Glomerular visceral epithelial cell (primary cell): ENCODE data around the gene HOXC10.
A peak's percentile ranks its signal among the peaks of the same experiment; 100 is the strongest.

Experiments
- DNase-seq: peaks from one replicate; pipeline ENCODE4 v3.0.0-alpha.2; 2016; ENCODE audit errors: extremely low spot score

Gene HOXC10

DNA sequence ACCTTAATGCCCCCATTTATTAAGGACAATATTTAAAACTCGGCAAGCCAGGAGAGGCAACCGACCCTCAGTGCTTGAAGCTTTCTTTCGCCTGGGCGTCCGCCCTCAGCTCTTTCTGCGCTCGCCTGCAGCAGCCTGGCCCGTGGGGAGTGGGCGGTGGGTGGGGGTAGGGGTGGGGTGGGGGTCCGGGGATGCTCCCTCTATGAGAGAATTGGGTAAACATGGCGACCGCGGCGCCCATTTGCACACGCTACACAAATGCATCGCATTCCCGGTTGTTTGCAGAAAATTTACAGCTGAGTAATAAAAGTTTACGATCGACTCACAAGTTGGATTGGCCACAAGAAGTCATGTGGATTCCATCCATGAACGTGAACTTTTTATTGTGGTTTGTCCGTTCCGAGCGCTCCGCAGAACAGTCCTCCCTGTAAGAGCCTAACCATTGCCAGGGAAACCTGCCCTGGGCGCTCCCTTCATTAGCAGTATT, 31.6 kb downstream of the HOXC10 start:
- peak; percentile 80 for DNase-seq

DNA sequence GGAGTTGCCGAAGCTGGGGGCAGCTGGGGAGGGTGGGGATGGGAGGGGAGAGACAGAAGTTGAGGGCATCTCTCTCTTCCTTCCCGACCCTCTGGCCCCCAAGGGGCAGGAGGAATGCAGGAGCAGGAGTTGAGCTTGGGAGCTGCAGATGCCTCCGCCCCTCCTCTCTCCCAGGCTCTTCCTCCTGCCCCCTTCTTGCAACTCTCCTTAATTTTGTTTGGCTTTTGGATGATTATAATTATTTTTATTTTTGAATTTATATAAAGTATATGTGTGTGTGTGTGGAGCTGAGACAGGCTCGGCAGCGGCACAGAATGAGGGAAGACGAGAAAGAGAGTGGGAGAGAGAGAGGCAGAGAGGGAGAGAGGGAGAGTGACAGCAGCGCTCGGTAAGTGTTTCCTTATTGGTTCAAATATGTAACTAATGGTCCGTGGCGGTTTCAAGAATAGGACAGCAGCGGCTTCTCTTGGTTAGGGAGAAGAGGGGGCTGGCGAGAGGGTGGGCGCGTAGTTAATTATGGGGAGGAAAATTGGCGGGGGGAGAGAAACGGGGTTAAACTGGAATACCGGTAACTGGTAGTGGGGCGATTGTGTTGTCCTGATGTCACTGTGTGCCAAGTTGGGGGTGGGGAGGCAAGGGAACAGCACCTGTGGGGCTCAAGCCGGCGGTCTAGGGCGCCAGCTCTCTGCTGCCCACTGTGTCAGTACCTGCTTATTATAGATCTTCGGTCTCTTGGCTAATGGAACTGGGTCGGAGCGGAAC, 32.3 kb downstream of the HOXC10 start:
- peak; percentile 63 for DNase-seq

DNA sequence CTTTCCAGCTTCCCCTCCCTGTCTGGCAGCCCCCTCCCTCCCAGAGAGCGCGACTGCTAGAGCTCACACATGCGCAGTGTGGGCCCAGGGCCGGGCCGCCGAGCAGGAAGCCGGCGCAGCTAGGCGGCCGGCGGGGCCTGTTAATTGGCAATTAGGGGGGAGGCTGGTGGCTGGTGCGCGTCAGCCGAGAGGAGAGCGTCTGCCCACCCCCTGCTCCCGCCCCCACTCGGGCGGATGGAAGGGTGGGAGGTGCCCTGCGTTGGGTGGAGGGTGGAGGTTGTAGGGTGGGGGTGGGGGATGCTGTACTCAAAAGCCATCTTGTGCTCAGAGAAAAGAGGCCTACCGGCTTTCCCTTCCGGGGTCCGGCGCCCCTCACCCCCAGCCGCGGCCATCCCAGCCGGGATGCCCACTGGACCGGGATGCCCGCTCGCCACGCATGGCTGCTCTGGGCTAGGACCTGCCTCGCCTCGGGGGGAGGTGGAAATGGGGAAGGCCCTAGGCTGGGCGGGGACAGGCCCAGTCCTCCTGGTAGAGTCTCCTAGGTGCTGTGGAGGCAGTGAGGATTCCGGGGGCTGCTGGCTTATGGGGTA, 33.0 kb downstream of the HOXC10 start:
- peak; percentile 97 for DNase-seq

DNA sequence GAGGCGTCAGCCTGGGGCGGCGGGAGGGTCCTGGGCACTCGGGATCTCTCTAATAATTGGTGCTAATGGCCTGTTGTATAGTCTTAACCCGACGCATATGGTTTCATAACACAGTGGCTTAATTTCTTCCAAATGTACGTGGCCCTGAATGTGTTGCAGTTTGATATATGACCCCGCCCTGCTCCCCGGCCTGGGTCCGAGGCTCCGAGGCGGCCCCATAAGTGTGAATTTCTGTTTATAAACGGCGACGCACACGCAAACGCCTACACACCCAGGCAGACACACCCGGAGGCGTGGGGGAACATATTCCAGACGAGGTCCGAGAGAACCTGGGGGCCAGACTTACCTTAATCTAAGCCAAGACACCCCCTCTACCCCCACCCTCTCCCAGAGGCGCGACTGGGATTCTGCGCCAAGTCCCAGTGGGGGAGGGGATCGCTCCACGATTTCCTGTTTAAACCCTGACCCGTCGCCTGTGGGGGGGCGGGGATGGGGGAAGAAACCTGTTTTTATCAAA, 33.6 kb downstream of the HOXC10 start:
- peak; percentile 49 for DNase-seq

DNA sequence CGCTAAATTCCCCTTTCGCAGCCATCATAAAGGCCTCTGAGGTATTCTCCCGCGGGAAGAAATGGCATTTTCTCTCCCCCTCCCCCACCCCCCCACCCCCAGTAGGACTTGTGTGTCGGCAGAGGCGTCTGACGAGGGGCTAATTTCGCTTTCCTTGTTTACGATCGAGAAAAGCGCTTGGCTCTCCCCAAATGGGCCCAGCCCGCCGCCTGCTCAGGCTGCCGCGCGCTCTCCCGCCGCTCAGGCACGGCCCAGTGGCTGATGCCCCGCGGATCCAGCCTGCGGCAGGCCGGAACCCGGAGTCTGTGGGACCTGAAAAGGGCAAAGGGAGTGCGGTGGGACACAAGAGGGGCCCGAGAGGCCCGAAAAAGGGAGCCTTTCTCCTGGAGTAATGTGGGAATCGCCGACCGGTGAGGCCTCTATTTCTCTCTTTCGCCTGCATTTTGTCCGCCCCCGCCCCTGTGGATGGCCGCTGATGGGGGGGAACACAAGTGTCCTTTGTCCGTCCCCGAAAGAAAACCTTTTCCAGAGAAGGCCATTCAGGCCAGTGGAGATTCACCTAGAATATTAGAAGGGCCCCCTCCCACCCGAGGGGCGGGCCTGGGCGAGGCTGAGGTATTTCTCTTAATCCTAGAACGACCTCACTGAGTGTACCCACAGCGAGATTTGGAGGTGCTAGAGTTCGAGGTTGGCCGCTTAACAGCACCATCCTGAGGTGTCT, 34.3 kb downstream of the HOXC10 start:
- peak; percentile 37 for DNase-seq

DNA sequence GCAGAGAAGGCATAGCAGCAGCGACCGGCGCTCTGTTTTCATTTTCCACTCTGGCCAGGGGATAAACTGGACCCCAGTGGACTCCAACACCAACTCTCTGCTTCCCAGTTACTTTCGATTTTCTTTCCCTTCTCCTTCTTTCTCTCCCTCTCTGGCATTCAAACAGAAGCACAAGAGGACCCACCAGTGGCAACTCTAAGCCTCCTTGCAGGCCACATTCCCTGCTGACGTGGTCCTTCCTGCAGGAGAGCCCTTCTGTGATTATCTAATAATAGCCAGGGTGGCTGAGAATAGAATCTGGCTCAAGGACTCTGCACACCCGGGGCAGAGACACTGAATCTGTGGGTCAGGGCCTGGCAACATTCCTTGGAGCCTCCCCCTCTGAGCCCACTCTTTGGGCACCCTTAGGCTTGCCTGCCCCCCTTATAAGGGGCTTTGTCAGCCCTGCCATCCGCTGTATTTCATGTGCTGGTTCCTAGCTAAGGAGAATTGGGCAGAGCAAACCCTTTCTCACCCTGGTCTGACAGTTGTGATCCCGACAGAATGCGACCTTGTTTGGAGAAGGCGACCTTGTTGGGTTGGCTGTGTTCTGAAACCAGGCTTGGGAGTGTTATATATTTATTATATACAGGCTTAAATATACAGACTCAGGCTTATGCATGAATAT, 35.1 kb downstream of the HOXC10 start:
- peak; percentile 55 for DNase-seq

DNA sequence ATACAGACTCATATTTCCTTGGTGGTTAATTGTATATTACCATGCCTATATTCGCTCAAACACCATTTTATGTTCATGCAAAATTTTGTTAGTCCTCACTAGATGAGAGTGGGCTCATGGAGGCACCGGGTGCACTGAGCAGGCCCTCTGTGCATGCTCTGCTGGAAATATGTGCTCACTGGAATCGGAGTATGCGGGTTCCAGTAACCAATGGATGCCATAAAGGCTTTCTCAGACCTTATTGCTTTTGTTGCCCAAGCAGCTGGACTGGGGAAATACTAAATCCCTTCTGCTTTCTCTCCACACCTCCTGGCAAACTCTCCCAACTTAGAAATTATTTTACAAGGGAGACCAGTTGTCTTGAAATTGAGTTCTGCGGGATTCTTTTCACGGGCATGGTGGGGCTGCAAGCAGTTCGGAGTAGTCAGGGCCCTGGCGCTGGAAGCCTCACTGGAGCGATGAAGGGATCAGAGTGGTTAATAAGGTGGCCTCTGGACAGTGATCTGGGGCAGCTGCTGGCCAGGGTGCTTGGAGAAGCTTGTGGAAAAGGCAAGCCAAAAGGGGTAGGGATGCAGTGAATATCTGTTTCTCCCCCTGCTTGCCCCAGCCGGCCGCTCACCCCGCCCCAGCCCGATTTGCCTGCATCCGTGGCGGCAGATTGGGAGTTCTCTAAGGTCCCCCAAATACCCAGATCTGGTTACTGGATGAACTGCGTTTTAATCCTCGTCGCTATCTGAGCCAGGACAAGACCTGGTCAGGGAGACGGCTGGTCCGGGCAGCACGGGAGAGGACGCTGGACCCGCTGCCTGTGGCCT, 35.9 kb downstream of the HOXC10 start:
- no peak for DNase-seq

DNA sequence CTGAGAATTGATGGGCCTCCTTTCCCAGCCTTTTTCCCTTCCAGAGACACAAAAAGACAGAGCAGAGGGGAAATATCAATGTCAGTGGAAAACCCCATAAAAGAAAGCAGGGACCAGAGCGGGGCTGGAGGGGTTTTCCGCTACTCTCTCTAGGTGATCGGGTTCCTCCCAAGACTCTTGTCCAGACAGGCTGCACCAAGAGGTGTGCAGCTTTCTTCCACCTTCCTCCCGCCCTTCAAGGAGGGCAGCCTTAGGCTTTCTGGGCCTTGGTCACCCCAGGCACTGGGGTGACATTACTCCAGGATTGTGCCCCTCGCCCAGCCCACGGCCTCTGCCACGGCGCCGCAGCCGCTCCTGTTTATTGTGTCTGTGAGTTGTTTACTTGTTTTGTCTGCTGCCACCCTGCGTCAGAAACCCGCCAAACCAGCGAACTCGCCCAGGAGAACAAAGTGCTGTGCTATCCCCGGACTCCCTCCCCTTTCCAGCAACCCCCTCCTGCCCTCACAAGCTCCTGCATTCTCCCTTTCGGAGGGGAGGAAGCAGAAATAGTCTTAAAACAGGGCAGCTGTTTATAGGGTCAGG, 36.6 kb downstream of the HOXC10 start:
- DNase-seq, result no peak

DNA sequence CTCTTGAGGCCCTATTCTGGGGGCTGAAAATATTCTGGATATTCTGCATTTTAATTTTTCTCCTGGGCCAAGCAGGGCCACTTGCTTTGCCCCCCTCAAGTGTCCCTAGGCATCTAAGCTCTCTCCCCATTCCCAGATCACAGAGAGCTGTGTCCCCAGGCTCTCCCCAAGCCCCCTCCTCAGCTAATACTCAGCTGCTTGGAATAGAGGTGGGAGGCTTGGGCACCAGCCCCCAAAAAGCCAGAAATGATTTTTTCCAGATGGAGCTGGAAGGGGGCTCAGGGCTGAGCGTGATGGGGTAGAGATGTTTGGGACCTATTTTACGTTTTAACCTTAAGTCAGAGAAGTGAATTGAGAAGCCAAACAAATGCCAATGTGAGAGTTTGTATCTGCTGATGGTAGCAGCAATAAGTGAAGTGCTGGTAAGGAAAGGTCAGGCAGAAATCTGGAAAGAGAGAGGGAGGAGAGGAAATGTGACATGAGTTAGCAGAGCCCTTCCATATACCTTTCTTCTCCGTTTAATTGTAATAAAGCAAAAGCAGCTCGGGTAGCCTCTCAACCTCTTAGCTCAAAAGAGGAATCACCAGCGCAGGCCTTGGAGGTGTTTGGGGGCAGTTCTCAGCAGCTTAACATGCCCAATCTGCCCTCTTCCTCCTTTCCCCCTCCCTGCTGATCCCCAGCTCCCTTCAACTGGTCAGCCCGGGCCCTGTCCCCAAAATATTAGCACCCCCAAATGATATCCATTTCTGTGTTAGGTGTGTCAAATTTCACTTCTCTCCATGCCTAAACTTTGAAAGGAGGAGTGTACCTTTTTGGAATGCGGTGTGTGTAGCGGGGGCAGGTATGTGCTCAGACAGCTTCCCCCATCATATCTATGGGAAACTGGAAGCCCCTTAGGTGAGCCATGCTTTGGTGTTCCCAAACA, 38.3 kb downstream of the HOXC10 start:
- no peak for DNase-seq

DNA sequence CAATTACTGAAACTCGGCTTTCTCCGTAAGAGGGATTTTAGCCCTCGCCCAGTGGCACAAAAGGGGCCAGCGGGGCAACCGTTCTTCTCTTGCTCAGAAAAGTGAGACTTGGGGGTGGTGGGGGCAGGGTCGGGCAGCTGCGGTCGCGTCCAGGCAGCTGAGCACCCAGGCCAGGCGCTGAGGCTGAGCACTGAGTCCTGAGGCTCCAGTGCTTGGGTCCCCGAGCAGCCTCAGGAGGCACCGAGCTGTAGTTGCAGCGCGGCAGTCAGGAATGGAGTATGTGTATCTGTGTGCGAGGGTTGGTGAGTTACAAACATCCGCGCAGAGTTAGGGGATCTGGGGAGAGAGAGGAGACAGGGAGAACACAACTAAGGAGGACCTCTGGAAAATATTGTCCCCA, 39.2 kb downstream of the HOXC10 start:
- no peak for DNase-seq

DNA sequence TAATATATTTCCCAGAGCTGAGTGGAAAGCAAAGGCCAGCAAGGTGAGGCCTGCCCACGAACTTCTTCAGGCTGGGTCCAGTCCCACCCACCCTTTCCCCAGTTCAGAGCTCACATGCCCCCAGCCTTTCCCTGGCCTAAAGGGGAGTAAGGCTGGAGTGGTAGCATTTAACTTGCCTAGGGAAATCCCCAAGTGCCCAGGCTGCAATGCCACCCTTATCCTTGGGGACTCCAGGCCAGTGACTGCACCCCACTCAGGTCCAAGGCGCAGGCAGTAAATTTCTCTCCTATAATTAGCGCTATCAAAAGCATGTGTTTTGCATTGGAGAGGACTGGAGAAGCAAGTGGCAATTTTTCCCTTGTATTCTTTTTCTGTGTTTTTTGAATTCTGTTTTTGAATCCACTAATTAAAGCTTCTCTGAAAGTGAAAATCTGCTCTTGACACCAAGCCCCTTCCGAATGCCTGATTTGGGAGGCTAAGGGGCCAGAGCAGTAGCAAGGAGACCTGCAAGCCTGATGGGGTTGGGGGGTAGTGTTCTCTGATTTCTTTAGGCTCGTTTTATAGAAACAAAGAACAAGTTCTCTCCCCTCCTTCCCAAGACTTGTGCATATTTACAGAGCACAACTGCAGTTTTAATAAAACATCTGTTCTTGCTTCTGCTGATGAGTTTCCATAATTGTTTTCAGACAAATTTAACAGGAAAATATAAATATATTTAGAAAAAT, 39.8 kb downstream of the HOXC10 start:
- no peak for DNase-seq

DNA sequence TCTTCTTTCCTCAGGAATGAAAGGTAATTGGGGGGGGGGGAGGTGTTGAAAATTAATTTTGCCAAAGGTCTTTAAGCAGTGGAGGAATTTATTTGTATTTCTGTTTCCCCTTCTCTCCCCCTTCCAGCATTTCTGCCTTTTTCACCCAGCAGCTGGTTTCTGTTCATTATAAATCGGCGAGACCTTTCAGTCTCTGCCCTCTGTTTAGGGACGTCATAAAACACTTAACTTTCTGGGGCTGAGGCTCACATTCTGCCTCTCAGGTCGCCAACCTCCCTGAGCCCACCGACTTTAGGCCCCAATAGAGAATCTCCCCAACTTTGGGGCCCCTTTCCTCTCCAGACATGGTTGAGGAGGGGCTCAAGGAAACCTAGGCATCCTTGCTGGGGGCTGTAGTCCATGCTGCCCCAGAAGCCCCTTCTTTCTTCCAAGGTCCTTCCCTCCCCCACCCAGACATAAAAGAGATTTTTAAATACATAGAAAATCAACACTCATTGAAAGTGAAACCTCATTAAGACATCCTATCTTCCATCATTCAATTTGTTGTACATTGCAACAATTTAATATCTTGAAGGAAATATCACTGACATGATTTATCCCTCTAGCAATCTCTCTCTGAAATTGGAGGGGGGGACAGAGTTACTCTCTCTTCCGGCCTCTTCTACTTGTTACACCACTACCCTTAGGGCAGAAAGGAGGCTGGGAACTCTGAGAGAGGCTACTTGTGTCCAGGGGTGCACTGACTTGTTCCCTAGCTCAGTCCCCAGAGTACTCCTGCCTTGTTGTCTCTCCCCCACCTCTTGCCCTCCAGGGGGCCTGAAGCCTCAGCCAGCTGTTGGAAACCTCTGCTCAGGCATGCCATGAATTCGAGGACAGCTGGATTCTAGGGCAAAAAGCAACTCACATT, 40.8 kb downstream of the HOXC10 start:
- no peak for DNase-seq

DNA sequence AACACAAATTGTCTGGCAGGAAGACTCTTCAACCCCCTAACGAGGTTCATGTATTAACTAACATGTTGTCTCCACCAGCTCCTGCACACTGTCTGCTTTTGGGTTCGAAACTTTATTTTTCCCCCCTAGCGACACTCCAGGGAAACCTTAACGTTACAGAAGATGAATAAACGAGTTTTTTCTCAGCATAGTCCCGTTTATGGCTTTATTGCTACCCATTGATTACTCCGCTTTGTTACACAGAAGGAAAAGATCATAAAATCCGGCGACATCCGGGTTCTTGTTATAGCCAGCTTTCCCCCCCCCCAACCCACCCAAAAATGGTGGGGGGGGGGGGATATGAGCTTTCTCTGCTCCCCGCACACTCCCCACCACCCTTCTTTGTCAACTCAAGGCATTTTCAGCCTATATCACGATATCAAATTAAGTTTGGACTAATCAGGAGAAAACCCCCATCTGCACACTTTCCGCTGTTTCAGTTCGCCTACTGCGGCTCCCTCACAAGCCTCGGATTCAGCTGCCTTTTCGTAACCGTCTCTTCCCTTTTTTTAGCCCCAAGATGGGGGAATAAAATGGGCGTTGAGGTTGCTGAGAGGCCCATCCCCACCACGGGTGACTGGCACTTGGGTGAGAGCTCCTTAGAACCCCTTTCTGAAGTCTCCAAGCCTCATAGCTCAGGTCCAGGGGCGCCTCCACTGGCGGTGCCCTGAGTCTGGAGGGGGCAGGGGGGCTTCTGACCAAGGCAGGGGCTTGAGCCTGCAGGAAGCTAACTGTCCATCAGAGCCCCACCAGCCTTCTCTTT, 41.9 kb downstream of the HOXC10 start:
- DNase-seq, result no peak

DNA sequence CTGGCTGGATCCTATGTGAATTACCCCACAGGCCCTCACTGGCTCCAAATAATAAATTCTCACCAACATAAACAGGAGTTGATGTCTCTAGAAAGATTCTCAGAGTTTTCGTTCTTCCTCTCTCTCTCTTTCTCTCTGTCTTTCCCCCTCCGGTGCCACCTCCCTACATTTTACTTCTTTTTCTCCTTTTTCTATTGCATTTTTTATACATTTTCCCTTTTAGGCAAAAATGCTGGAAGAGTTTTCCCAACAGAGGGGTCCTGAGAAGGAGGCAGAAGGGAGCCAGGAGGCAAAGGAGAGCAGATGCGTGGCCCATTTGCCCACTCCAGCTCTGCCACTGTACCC, 42.5 kb downstream of the HOXC10 start:
- DNase-seq, result no peak

DNA sequence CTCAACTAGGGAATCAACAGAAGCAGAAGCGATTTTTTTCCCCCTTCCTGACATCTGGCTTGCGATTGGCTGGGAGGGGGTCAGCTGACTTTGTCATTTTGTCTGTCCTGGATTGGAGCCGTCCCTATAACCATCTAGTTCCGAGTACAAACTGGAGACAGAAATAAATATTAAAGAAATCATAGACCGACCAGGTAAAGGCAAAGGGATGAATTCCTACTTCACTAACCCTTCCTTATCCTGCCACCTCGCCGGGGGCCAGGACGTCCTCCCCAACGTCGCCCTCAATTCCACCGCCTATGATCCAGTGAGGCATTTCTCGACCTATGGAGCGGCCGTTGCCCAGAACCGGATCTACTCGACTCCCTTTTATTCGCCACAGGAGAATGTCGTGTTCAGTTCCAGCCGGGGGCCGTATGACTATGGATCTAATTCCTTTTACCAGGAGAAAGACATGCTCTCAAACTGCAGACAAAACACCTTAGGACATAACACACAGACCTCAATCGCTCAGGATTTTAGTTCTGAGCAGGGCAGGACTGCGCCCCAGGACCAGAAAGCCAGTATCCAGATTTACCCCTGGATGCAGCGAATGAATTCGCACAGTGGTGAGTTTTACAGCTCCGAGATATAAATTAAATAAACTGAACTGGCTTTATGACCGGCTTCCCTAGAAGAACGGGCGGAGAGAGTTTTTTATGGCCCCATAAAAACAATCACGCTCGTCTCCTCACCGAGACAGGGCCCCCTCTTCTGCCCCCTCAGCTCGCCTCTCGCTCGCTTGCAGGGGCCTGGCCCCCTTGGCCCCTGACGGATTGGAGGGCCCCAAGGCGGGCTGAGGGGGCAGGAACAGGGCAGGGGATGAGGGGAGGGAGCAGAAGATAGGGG, 43.6 kb downstream of the HOXC10 start, which contains the start of gene HOXC6:
Gene HOXC6, plus strand, starts transcription at position 127 of the 888 bp plus-strand sequence. Its CDS starts 82 bp downstream, at position 209.
- no peak for DNase-seq
